Trophoblast cell (in vitro differentiated cells and primary cell): ENCODE data around the gene DYRK3.

ENCODE experiments used
- DNase-seq, 2 donors: peaks; one replicate each; pipeline ENCODE4 v3.0.0-alpha.2; 2016
- H2AFZ ChIP-seq: 2 replicates; pipeline ENCODE4 v1.6.1; 2013; ENCODE audit warnings: low read length, moderate library complexity, mild to moderate bottlenecking; ENCODE audit not compliant: insufficient read depth, poor library complexity
- H2AK5ac ChIP-seq: 2 replicates; pipeline ENCODE4 v1.6.1; 2013; ENCODE audit warnings: mild to moderate bottlenecking, low read length
- H2BK120ac ChIP-seq: 2 replicates; pipeline ENCODE4 v1.6.1; 2013; ENCODE audit warnings: low read length, mild to moderate bottlenecking, moderate library complexity; ENCODE audit not compliant: insufficient read depth, poor library complexity
- H2BK12ac ChIP-seq: 2 replicates; pipeline ENCODE4 v1.6.1; 2013; ENCODE audit warnings: mild to moderate bottlenecking, low read length, moderate library complexity
- H2BK5ac ChIP-seq: 2 replicates; pipeline ENCODE4 v1.6.1; 2013; ENCODE audit warnings: low read length, low read depth, moderate library complexity, mild to moderate bottlenecking; ENCODE audit not compliant: poor library complexity
- H3K14ac ChIP-seq: 2 replicates; pipeline ENCODE4 v1.6.1; 2013; ENCODE audit warnings: mild to moderate bottlenecking, low read length
- H3K18ac ChIP-seq: 2 replicates; pipeline ENCODE4 v1.6.1; 2013; ENCODE audit warnings: mild to moderate bottlenecking, low read length
- H3K23ac ChIP-seq: 2 replicates; pipeline ENCODE4 v1.6.1; 2013; ENCODE audit warnings: low read length
- H3K27ac ChIP-seq: 2 replicates; pipeline ENCODE4 v1.5.1; 2013; ENCODE audit warnings: low read depth, mild to moderate bottlenecking, inconsistent platforms, low read length, moderate library complexity
- H3K27me3 ChIP-seq: 2 replicates; pipeline ENCODE4 v1.6.1; 2013; ENCODE audit warnings: inconsistent platforms, mild to moderate bottlenecking, low read length, moderate library complexity; ENCODE audit not compliant: insufficient read depth
- H3K36me3 ChIP-seq, 2 experiments: 1 replicate in 1 of 2; 2 replicates in 1 of 2; pipeline ENCODE4 v1.6.1; 2013; ENCODE audit warnings: low read length in 2 of 2, mild to moderate bottlenecking in 2 of 2, moderate library complexity in 1 of 2; ENCODE audit not compliant: insufficient read depth in 2 of 2, control insufficient read depth in 1 of 2
- H3K4ac ChIP-seq: 2 replicates; pipeline ENCODE4 v1.6.1; 2013; ENCODE audit warnings: low read depth, mild to moderate bottlenecking, low read length, moderate library complexity
- H3K4me1 ChIP-seq, 2 experiments: 1 replicate in 1 of 2; 2 replicates in 1 of 2; pipeline ENCODE4 v1.6.1; 2013; ENCODE audit warnings: low read length in 2 of 2, mild to moderate bottlenecking in 2 of 2, moderate library complexity in 1 of 2; ENCODE audit not compliant: insufficient read depth in 2 of 2, control insufficient read depth in 1 of 2
- H3K4me2 ChIP-seq: 2 replicates; pipeline ENCODE4 v1.6.1; 2013; ENCODE audit warnings: inconsistent platforms, mild to moderate bottlenecking, low read length, moderate library complexity
- H3K4me3 ChIP-seq: 2 replicates; pipeline ENCODE4 v1.5.1; 2013; ENCODE audit warnings: mild to moderate bottlenecking, low read depth, low read length, inconsistent platforms
- H3K79me1 ChIP-seq: one replicate; pipeline ENCODE4 v1.6.1; 2013; ENCODE audit warnings: low read length
- H3K79me2 ChIP-seq: 2 replicates; pipeline ENCODE4 v1.6.1; 2013; ENCODE audit warnings: low read length, mild to moderate bottlenecking; ENCODE audit not compliant: control insufficient read depth, insufficient read depth, poor library complexity
- H3K9ac ChIP-seq: 2 replicates; pipeline ENCODE4 v1.6.1; 2013; ENCODE audit warnings: mild to moderate bottlenecking, low read length
- H3K9me3 ChIP-seq: 2 replicates; pipeline ENCODE4 v1.6.1; 2013; ENCODE audit warnings: low read depth, mild to moderate bottlenecking, control low read depth, inconsistent platforms, low read length; ENCODE audit not compliant: insufficient read depth
- H4K12ac ChIP-seq: 2 replicates; pipeline ENCODE4 v1.6.1; 2013; ENCODE audit warnings: low read depth, mild to moderate bottlenecking, low read length, moderate library complexity
- H4K8ac ChIP-seq: 2 replicates; pipeline ENCODE4 v1.6.1; 2013; ENCODE audit warnings: low read depth, mild to moderate bottlenecking, low read length, moderate library complexity
- H4K91ac ChIP-seq: one replicate; pipeline ENCODE4 v1.6.1; 2013; ENCODE audit warnings: low read depth, mild to moderate bottlenecking, low read length, moderate library complexity
- WGBS: extraction: QIAGEN DNeasy Blood & Tissue Kit; methylation state at CpG from one replicate; pipeline ENCODE4 v1.1.7; 2013; ENCODE audit warnings: missing lambda C conversion rate; ENCODE audit not compliant: insufficient read length, insufficient coverage; ENCODE audit errors: extremely low coverage; 5-methylcytosine and 5-hydroxymethylcytosine counted together

The DYRK3 gene

GRCh38 chr1:206661161-206661820, 26.0 kb downstream of the DYRK3 start:
- Histone ChIP-seq H3K36me3 (no peaks in the 10 kb centered on the region), H3K18ac (no peak overlapping the region)
- no CpG with 5 or more reads among the region's 11 CpGs for WGBS

GRCh38 chr1:206662396-206663092, 27.2 kb downstream of the DYRK3 start:
- H3K4ac ChIP-seq: no peak overlapping the region
- H2AK5ac ChIP-seq: no peak overlapping the region
- H2BK120ac ChIP-seq: no peak overlapping the region
- no peak overlapping the region for H3K4me3 ChIP-seq
- H3K4me1 ChIP-seq: no peaks in the 10 kb centered on the region
- no peaks in the 10 kb centered on the region for H3K36me3 ChIP-seq
- DNase-seq: no peak
- H3K27ac ChIP-seq: no peak overlapping the region
- no peaks in the 10 kb centered on the region for H3K79me2 ChIP-seq
- H3K23ac ChIP-seq: peak overlapping the region; percentile 31
- no peak overlapping the region for H2BK5ac ChIP-seq
- H3K79me1 ChIP-seq: no peaks in the 10 kb centered on the region
- H3K27me3 ChIP-seq: peaks cover 5% of the 10 kb centered on the region
- H3K4me2 ChIP-seq: no peak overlapping the region
- no peak overlapping the region for H3K14ac ChIP-seq
- no peak overlapping the region for H2BK12ac ChIP-seq
- WGBS: 100% methylated on average over 1 of the region's 3 CpGs
- H3K9me3 ChIP-seq: peaks cover 1% of the 10 kb centered on the region
- peak overlapping the region; percentile 46 for H3K9ac ChIP-seq
- H4K12ac ChIP-seq: no peak overlapping the region
- no peak overlapping the region for H4K8ac ChIP-seq
- H3K18ac ChIP-seq: no peak overlapping the region
- no peak overlapping the region for H2AFZ ChIP-seq
- H4K91ac ChIP-seq: no peak overlapping the region

More at GRCh38 chr1:206661161-206661820, 26.0 kb downstream of the DYRK3 start:
- H3K9me3 ChIP-seq: peaks cover 1% of the 10 kb centered on the region
- H3K4me1 ChIP-seq: no peaks in the 10 kb centered on the region
- no peak for DNase-seq
- H4K12ac ChIP-seq: no peak overlapping the region
- H2AK5ac ChIP-seq: no peak overlapping the region
- no peak overlapping the region for H2AFZ ChIP-seq
- no peak overlapping the region for H3K23ac ChIP-seq
- no peak overlapping the region for H3K27ac ChIP-seq
- H3K79me2 ChIP-seq: no peaks in the 10 kb centered on the region
- H2BK5ac ChIP-seq: no peak overlapping the region
- H4K91ac ChIP-seq: no peak overlapping the region
- no peak overlapping the region for H3K9ac ChIP-seq
- H2BK120ac ChIP-seq: no peak overlapping the region
- no peak overlapping the region for H3K14ac ChIP-seq
- no peak overlapping the region for H2BK12ac ChIP-seq
- no peak overlapping the region for H3K4me2 ChIP-seq
- H3K4me3 ChIP-seq: no peak overlapping the region
- H3K27me3 ChIP-seq: peaks cover 5% of the 10 kb centered on the region
- no peaks in the 10 kb centered on the region for H3K79me1 ChIP-seq
- no peak overlapping the region for H3K4ac ChIP-seq
- H4K8ac ChIP-seq: no peak overlapping the region

- Histone ChIP-seq H2BK5ac (no peak overlapping the region), H3K9ac (no peak overlapping the region), H4K91ac (no peak overlapping the region), H3K4ac (no peak overlapping the region), H3K4me2 (no peak overlapping the region), H3K9me3 (peaks cover 1% of the 10 kb centered on the region), H3K79me1 (no peaks in the 10 kb centered on the region), H3K27me3 (peaks cover 5% of the 10 kb centered on the region), H2AFZ (no peak overlapping the region), H3K27ac (no peak overlapping the region), H4K12ac (no peak overlapping the region), H3K18ac (no peak overlapping the region), H4K8ac (no peak overlapping the region), H2BK12ac (no peak overlapping the region), H3K4me3 (no peak overlapping the region), H3K23ac (no peak overlapping the region), H3K79me2 (no peaks in the 10 kb centered on the region), H2AK5ac (no peak overlapping the region), H2BK120ac (no peak overlapping the region), H3K36me3 (no peaks in the 10 kb centered on the region), H3K4me1 (no peaks in the 10 kb centered on the region), H3K14ac (no peak overlapping the region)
- no peak for DNase-seq
- WGBS: no CpG with 5 or more reads among the region's 5 CpGs
These were observed 28.0 kb downstream of the DYRK3 start for GRCh38 chr1:206663362-206663761.

GRCh38 chr1:206663832-206664652, 28.7 kb downstream of the DYRK3 start:
- Histone ChIP-seq H3K79me1 (no peaks in the 10 kb centered on the region), H2BK12ac (no peak overlapping the region), H3K9me3 (peaks cover 1% of the 10 kb centered on the region), H4K12ac (no peak overlapping the region), H2BK5ac (no peak overlapping the region), H3K23ac (no peak overlapping the region), H3K18ac (no peak overlapping the region), H3K4me1 (no peaks in the 10 kb centered on the region), H2AK5ac (no peak overlapping the region), H2AFZ (no peak overlapping the region), H3K4me3 (no peak overlapping the region), H3K27ac (no peak overlapping the region), H3K79me2 (no peaks in the 10 kb centered on the region), H3K4me2 (no peak overlapping the region), H2BK120ac (no peak overlapping the region), H3K9ac (no peak overlapping the region), H3K27me3 (peaks cover 5% of the 10 kb centered on the region), H3K36me3 (no peaks in the 10 kb centered on the region), H4K91ac (no peak overlapping the region), H3K14ac (no peak overlapping the region), H3K4ac (no peak overlapping the region), H4K8ac (no peak overlapping the region)
- peak; percentile 54 to 75 for DNase-seq
- no CpG with 5 or more reads among the region's 20 CpGs for WGBS
